ENCODE data around the gene AP4B1. TPM values are rescaled to one million over a fixed set of nuclear protein-coding genes. Genes with fewer than 3 reads are reported as not detected.
A peak's percentile ranks its signal among the peaks of the same experiment; 100 is the strongest.
"Not testable (repeated sequence)": the region's sequence is repeated elsewhere in the genome, so short reads cannot be mapped to it uniquely, and the experiment has no call there.

The AP4B1 gene
- 10 to 100 TPM in 1 of 4 donors, 1 to 10 TPM in 3; 5.3 to 19.1 (median 5.9) TPM for total RNA-seq

GRCh38 chr1:113904674-113905434 lies at the start of gene AP4B1, which contains the start of gene DCLRE1B:
TSS of gene AP4B1 (minus strand) at chr1:113904799. CDS start at chr1:113904717, 82 bp downstream.
TSS of gene DCLRE1B (plus strand) at chr1:113905326. CDS start at chr1:113905587, 261 bp downstream.
- DNase-seq (ENCODE audit: low spot score in 2 of 2) = peak; percentile 98 to 100
- 1% methylated on average over 66 to 67 of the region's 67 CpGs for WGBS, 2 donors
- peak within 1 kb of the TSS; percentile 58 for H3K4me3 ChIP-seq (ENCODE audit: low read depth, poor library complexity, severe bottlenecking)
- intact Hi-C loops (cut with DNase I; ENCODE audit: low total_unique reads) = loop anchor here (10.0 kb wide), 1 partner anchor 70 kb away; no protein-coding TSS in a partner anchor
- no peak for TF ChIP-seq POLR2A (IDR thresholded peaks at IDR 0.05)
- peak in 1 of 3 donors; percentile 64 for TF ChIP-seq CTCF (IDR thresholded peaks at IDR 0.05)

GRCh38 chr1:113951719-113952118 lies 47.1 kb upstream of the AP4B1 start:
- no peak for DNase-seq (ENCODE audit: low spot score in 2 of 2)
- 96 to 97% methylated on average over 2 of the region's 2 CpGs for WGBS, 2 donors
- no peak overlapping the region for H3K4me3 ChIP-seq (ENCODE audit: low read depth, poor library complexity, severe bottlenecking)
- no peak for TF ChIP-seq CTCF (IDR thresholded peaks at IDR 0.05)
- TF ChIP-seq POLR2A (IDR thresholded peaks at IDR 0.05) = no peak
- intact Hi-C loops (cut with DNase I; ENCODE audit: low total_unique reads) = no loop called here

- 98 to 100% methylated on average over 1 of the region's 1 CpG for WGBS, 2 donors
Observed at GRCh38 chr1:113950908-113951307, 46.3 kb upstream of the AP4B1 start.

GRCh38 chr1:113949007-113949406 lies 44.4 kb upstream of the AP4B1 start:
- intact Hi-C loops (cut with DNase I; ENCODE audit: low total_unique reads) = no loop called here
- 79 to 90% methylated on average over 5 of the region's 5 CpGs for WGBS, 2 donors
- H3K4me3 ChIP-seq (ENCODE audit: low read depth, poor library complexity, severe bottlenecking) = no peak overlapping the region
- no peak for DNase-seq (ENCODE audit: low spot score in 2 of 2)
- TF ChIP-seq CTCF (IDR thresholded peaks at IDR 0.05) (no peak), POLR2A (IDR thresholded peaks at IDR 0.05) (no peak)

More at GRCh38 chr1:113950908-113951307, 46.3 kb upstream of the AP4B1 start:
- TF ChIP-seq POLR2A (IDR thresholded peaks at IDR 0.05) (no peak), CTCF (IDR thresholded peaks at IDR 0.05) (no peak)
- intact Hi-C loops (cut with DNase I; ENCODE audit: low total_unique reads) = no loop called here
- DNase-seq (ENCODE audit: low spot score in 2 of 2) = no peak
- H3K4me3 ChIP-seq (ENCODE audit: low read depth, poor library complexity, severe bottlenecking) = no peak overlapping the region

GRCh38 chr1:113948151-113948550 lies 43.6 kb upstream of the AP4B1 start:
- WGBS, 2 donors = 83 to 88% methylated on average over 4 of the region's 4 CpGs
- DNase-seq (ENCODE audit: low spot score in 2 of 2); intact Hi-C loops (cut with DNase I; ENCODE audit: low total_unique reads); H3K4me3 ChIP-seq (ENCODE audit: low read depth, poor library complexity, severe bottlenecking): not testable (repeated sequence)

GRCh38 chr1:113947388-113948107 lies 42.9 kb upstream of the AP4B1 start:
- WGBS, 2 donors = 21 to 24% methylated on average over 3 of the region's 3 CpGs
- TF ChIP-seq CTCF (IDR thresholded peaks at IDR 0.05) (no peak), POLR2A (IDR thresholded peaks at IDR 0.05) (no peak)
- intact Hi-C loops (cut with DNase I; ENCODE audit: low total_unique reads) = no loop called here
- no peak overlapping the region for H3K4me3 ChIP-seq (ENCODE audit: low read depth, poor library complexity, severe bottlenecking)
- DNase-seq (ENCODE audit: low spot score in 2 of 2) = no peak

Data from lower leg skin (tissue), 4 donors.